K562 (cell line): ENCODE measurements around the gene PSMD1. TPM values are rescaled to one million over a fixed set of nuclear protein-coding genes. Genes with fewer than 3 reads are reported as not detected.

Experiments used
- ATAC-seq: fragments of 200-7000 bp; cut with Tn5 transposase; 3 replicates; pipeline ENCODE4 v1.9.1; 2020; ENCODE audit warnings: moderate library complexity
- BruUV-seq: library from RNA; stranded (reverse); fragments of 400-500 nt; replicated peaks from 2 replicates; lab custom pipeline; 2021; lab: Mats Ljungman, UMichigan
- CTCF ChIA-PET: fragments of 300-600 bp; formaldehyde crosslinking; extraction: SDS; loops from one replicate; lab custom pipeline; 2021; ENCODE audit warnings: low intra/inter-chr PET ratio; lab: Yijun Ruan, JAX
- POLR2A ChIA-PET: fragments of 300-600, 350-650 bp; sonication (Branson Sonifier 250); formaldehyde crosslinking; extraction: SDS; loops from one replicate; lab custom pipeline; 2021; ENCODE audit warnings: antibody characterized with exemption, inconsistent platforms; lab: Yijun Ruan, JAX
- DNase-seq, 4 experiments: peaks; one replicate each; pipeline versions ENCODE4 v3.0.0 to v3.0.0-alpha.2; 2011 to 2018; ENCODE audit warnings: low spot score in 3 of 4, mixed read lengths in 3 of 4; ENCODE audit errors: extremely low read depth in 1 of 4
- FAIRE-seq: peaks from 2 replicates; lab custom pipeline; 2011; peaks lifted over from hg19 to GRCh38; lab: Jason Lieb, UNC
- H2AFZ ChIP-seq: 2 replicates; pipeline ENCODE4 v1.6.0; 2011; ENCODE audit warnings: low read depth, low read length, control low read depth, inconsistent platforms
- H3K27ac ChIP-seq: fragments of 200-600 bp; 3 replicates; pipeline ENCODE4 v1.8.0; 2011; ENCODE audit warnings: low read depth, mild to moderate bottlenecking, control low read depth, inconsistent platforms, low read length, moderate library complexity, mixed read lengths; ENCODE audit errors: extremely low read depth
- H3K27me3 ChIP-seq, 2 experiments: fragments of 300-600 bp in 1 of 2; 2 replicates in 1 of 2; 3 replicates in 1 of 2; pipeline versions ENCODE4 v1.6.0 to v1.8.0; 2011; ENCODE audit warnings: inconsistent platforms in 2 of 2, low read length in 2 of 2, mild to moderate bottlenecking in 1 of 2, mixed read lengths in 1 of 2, moderate library complexity in 1 of 2; ENCODE audit not compliant: control insufficient read depth in 2 of 2, insufficient read depth in 2 of 2
- H3K36me3 ChIP-seq: fragments of 300-600 bp; 3 replicates; pipeline ENCODE4 v1.8.0; 2011; ENCODE audit warnings: mild to moderate bottlenecking, low read length, inconsistent platforms; ENCODE audit not compliant: control insufficient read depth, insufficient read depth
- H3K4me1 ChIP-seq, 2 experiments: fragments of 200-600 bp in 1 of 2; replicated peaks in 1 of 2; 2 replicates in 1 of 2; 3 replicates in 1 of 2; pipeline versions ENCODE4 v1.5.1 to v1.8.0; 2011; ENCODE audit warnings: inconsistent platforms in 2 of 2, low read length in 2 of 2, mild to moderate bottlenecking in 1 of 2, mixed read lengths in 1 of 2, moderate library complexity in 1 of 2; ENCODE audit not compliant: control insufficient read depth in 2 of 2, insufficient read depth in 2 of 2
- H3K4me2 ChIP-seq: 2 replicates; pipeline ENCODE4 v1.6.1; 2011; ENCODE audit warnings: low read length, control low read depth, inconsistent platforms, mixed read lengths; ENCODE audit not compliant: insufficient read depth
- H3K4me3 ChIP-seq: fragments of 200-600 bp; sonication (generic), shearing (Covaris generic); 2 replicates; pipeline ENCODE4 v1.5.1; 2016; ENCODE audit warnings: control low read depth, inconsistent platforms
- H3K79me2 ChIP-seq: fragments of 200-600 bp; 3 replicates; pipeline ENCODE4 v1.8.0; 2011; ENCODE audit warnings: low read length, inconsistent platforms; ENCODE audit not compliant: control insufficient read depth, insufficient read depth
- H3K9ac ChIP-seq, 2 experiments: 2 replicates each; pipeline versions ENCODE4 v1.6.0 to v1.6.1; 2011; ENCODE audit warnings: low read depth in 2 of 2, low read length in 2 of 2, control low read depth in 1 of 2, inconsistent platforms in 1 of 2, mild to moderate bottlenecking in 1 of 2, mixed read lengths in 1 of 2; ENCODE audit not compliant: insufficient read depth in 1 of 2
- H3K9me1 ChIP-seq: one replicate; pipeline ENCODE4 v1.6.0; 2011; ENCODE audit warnings: inconsistent platforms, mild to moderate bottlenecking, low read length, moderate library complexity; ENCODE audit not compliant: control insufficient read depth, insufficient read depth
- H3K9me3 ChIP-seq: replicated peaks from 2 replicates; pipeline ENCODE4 v1.5.1; 2011; ENCODE audit warnings: low read depth, low read length, inconsistent platforms; ENCODE audit not compliant: control insufficient read depth, insufficient read depth
- H4K20me1 ChIP-seq: replicated peaks from 2 replicates; pipeline ENCODE4 v1.6.1; 2011; ENCODE audit warnings: low read length, inconsistent platforms, mixed read lengths; ENCODE audit not compliant: control insufficient read depth, insufficient read depth
- BACH1 ChIP-seq: fragments of 200-800 bp; sonication (Bioruptor generic); IDR thresholded peaks from 2 replicates; pipeline ENCODE4 v1.6.1; 2016; ENCODE audit warnings: missing genetic modification characterization, missing compliant biosample characterization
- DNMT1 ChIP-seq: fragments of 450-650 bp; IDR thresholded peaks from 2 replicates; pipeline ENCODE4 v1.6.1; 2016; ENCODE audit warnings: antibody characterized with exemption, mild to moderate bottlenecking
- ELF1 ChIP-seq: fragments of 200-800 bp; sonication (Bioruptor generic); IDR thresholded peaks from 2 replicates; pipeline ENCODE4 v1.6.1; 2016; ENCODE audit warnings: missing genetic modification characterization, missing compliant biosample characterization
- ELK3 ChIP-seq: fragments of 450-650 bp; formaldehyde crosslinking; IDR thresholded peaks from 2 replicates; pipeline ENCODE4 v1.4.0; 2020; ENCODE audit warnings: mild to moderate bottlenecking
- ZNF324 ChIP-seq: fragments of 250-450 bp; sonication (Bioruptor Pico); IDR thresholded peaks from 2 replicates; pipeline ENCODE4 v1.4.0; 2020; ENCODE audit warnings: mild to moderate bottlenecking
- ZNF431 ChIP-seq: sonication (generic); formaldehyde crosslinking; IDR thresholded peaks from 2 replicates; pipeline ENCODE4 v1.8.0; 2022; ENCODE audit warnings: mild to moderate bottlenecking, missing genetic modification reagents
- WGBS: fragments of 100-300 bp; shearing (Covaris generic); methylation state at CpG from one replicate; pipeline ENCODE4 v1.1.6; 2016; ENCODE audit warnings: low coverage, mixed read lengths; ENCODE audit not compliant: insufficient coverage; ENCODE audit errors: missing lambda C conversion rate; 5-methylcytosine and 5-hydroxymethylcytosine counted together
- in situ Hi-C: fragments of 300-500 bp; cut with MboI; formaldehyde crosslinking; loops from 4 replicates; pipeline ENCODE4 v1.15.0; 2018; ENCODE audit warnings: inconsistent platforms, mixed read lengths
- intact Hi-C: fragments of 100-400 bp; cut with micrococcal nuclease; formaldehyde crosslinking; loops from 2 replicates; pipeline ENCODE4 v1.14.2; 2022
- polyA plus RNA-seq, 8 experiments: library from polyadenylated mRNA; depleted of rRNA in 4 of 8; stranded (reverse) in 5 of 8; unstranded in 3 of 8; fragments of >200 nt; fragmentation: Nextera tagmentation in 2 of 8; fragmentation: Illumina TruSeq in 1 of 8; extraction: Ambion mirVana in 2 of 8; extraction: Trizol in 1 of 8; gene quantifications; 2 replicates each; pipeline versions ENCODE4 v1.2.1 to v1.2.3, GENCODE V29; 2011 to 2014; ENCODE audit warnings: inconsistent platforms in 1 of 8, missing spikeins in 1 of 8
- total RNA-seq, 7 experiments: library from RNA; depleted of rRNA in 6 of 7; stranded (reverse); fragments of >200 nt in 6 of 7; fragmentation: Illumina TruSeq in 2 of 7; extraction: Trizol in 2 of 7; gene quantifications; 2 replicates each; pipeline versions ENCODE4 v1.2.1 to v1.2.3, GENCODE V29; 2011 to 2021; ENCODE audit warnings: low replicate concordance in 1 of 7
- TF ChIP-seq, protein P1 (sequence below), 2 experiments: IDR thresholded peaks; 2 replicates each; pipeline ENCODE4 v1.6.1; 2011; ENCODE audit warnings: borderline replicate concordance in 1 of 2, control low read depth in 1 of 2, low read depth in 1 of 2, low read length in 1 of 2, mild to moderate bottlenecking in 1 of 2, mixed read lengths in 1 of 2, moderate library complexity in 1 of 2; ENCODE audit not compliant: insufficient read depth in 1 of 2, insufficient read length in 1 of 2, poor library complexity in 1 of 2, severe bottlenecking in 1 of 2; ENCODE audit errors: extremely low read depth in 1 of 2
- TF ChIP-seq, protein P2 (sequence below): fragments of 250-450 bp; sonication (Bioruptor Pico); IDR thresholded peaks from 2 replicates; pipeline ENCODE4 v1.8.0; 2021; ENCODE audit warnings: borderline replicate concordance, mild to moderate bottlenecking, moderate library complexity; ENCODE audit not compliant: poor library complexity, severe bottlenecking

PSMD1 gene
- total and polyA plus RNA-seq, 9 of the 15 experiments (the other 6 are each of a cell fraction or from before 2014, with no cell fraction given), result 100 to 257 (median 147) TPM

- 90% methylated on average over 3 of the region's 4 CpGs for WGBS
- H3K4me3 ChIP-seq, result no peak overlapping the region
- no peaks in the 10 kb centered on the region for H3K27me3 ChIP-seq
- ChIA-PET CTCF (no interaction called here), POLR2A (no interaction called here)
- TF ChIP-seq ELF1 (tag) (no peak), DNMT1 (no peak), ZNF324 (no peak), ZNF431 (CRISPR knock-in tag) (no peak), ELK3 (CRISPR knock-in tag) (no peak), BACH1 (tag) (no peak)
- TF ChIP-seq, protein P1, sequence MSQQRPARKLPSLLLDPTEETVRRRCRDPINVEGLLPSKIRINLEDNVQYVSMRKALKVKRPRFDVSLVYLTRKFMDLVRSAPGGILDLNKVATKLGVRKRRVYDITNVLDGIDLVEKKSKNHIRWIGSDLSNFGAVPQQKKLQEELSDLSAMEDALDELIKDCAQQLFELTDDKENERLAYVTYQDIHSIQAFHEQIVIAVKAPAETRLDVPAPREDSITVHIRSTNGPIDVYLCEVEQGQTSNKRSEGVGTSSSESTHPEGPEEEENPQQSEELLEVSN (IDR thresholded peaks at IDR 0.05; ENCODE audit: borderline replicate concordance in 1 of 2, extremely low read depth in 1 of 2, insufficient read depth in 1 of 2, insufficient read length in 1 of 2, low read depth in 1 of 2, low read length in 1 of 2, poor library complexity in 1 of 2, severe bottlenecking in 1 of 2), result no peak
- TF ChIP-seq, protein P2, sequence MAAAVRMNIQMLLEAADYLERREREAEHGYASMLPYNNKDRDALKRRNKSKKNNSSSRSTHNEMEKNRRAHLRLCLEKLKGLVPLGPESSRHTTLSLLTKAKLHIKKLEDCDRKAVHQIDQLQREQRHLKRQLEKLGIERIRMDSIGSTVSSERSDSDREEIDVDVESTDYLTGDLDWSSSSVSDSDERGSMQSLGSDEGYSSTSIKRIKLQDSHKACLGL (CRISPR knock-in tag), result no peak
- H3K9me1 ChIP-seq, result no peaks in the 10 kb centered on the region
- no peak for ATAC-seq
- in situ Hi-C loops, result no loop called here
- peaks cover 91% of the 10 kb centered on the region for H3K36me3 ChIP-seq
- H3K4me2 ChIP-seq, result no peak overlapping the region
- DNase-seq, result no peak
- no peaks in the 10 kb centered on the region for H3K79me2 ChIP-seq
- no peaks in the 10 kb centered on the region for H3K4me1 ChIP-seq
- no peaks in the 10 kb centered on the region for H3K9me3 ChIP-seq
- intact Hi-C loops, result no loop called here
- no peak overlapping the region for H2AFZ ChIP-seq
- H3K9ac ChIP-seq, result no peak overlapping the region
- BruUV-seq, result no TSS peak
- no peak for FAIRE-seq
- H4K20me1 ChIP-seq, result no peaks in the 10 kb centered on the region
- H3K27ac ChIP-seq, result no peak overlapping the region
Observed at GRCh38 chr2:231168460-231169139, 111.9 kb downstream of the PSMD1 start.
